K562 (cell line): ENCODE measurements around the gene PRDM1. TPM values are rescaled to one million over a fixed set of nuclear protein-coding genes. Genes with fewer than 3 reads are reported as not detected.
A peak's percentile ranks its signal among the peaks of the same experiment; 100 is the strongest.

Source experiments
- ATAC-seq: fragments of 200-7000 bp; cut with Tn5 transposase; 3 replicates; pipeline ENCODE4 v1.9.1; 2020; ENCODE audit warnings: moderate library complexity
- BruUV-seq: library from RNA; stranded (reverse); fragments of 400-500 nt; replicated peaks from 2 replicates; lab custom pipeline; 2021; lab: Mats Ljungman, UMichigan
- CTCF ChIA-PET: fragments of 300-600 bp; formaldehyde crosslinking; extraction: SDS; loops from one replicate; lab custom pipeline; 2021; ENCODE audit warnings: low intra/inter-chr PET ratio; lab: Yijun Ruan, JAX
- POLR2A ChIA-PET: fragments of 300-600, 350-650 bp; sonication (Branson Sonifier 250); formaldehyde crosslinking; extraction: SDS; loops from one replicate; lab custom pipeline; 2021; ENCODE audit warnings: antibody characterized with exemption, inconsistent platforms; lab: Yijun Ruan, JAX
- DNase-seq, 4 experiments: peaks; one replicate each; pipeline versions ENCODE4 v3.0.0 to v3.0.0-alpha.2; 2011 to 2018; ENCODE audit warnings: low spot score in 3 of 4, mixed read lengths in 3 of 4; ENCODE audit errors: extremely low read depth in 1 of 4
- FAIRE-seq: peaks from 2 replicates; lab custom pipeline; 2011; peaks lifted over from hg19 to GRCh38; lab: Jason Lieb, UNC
- H2AFZ ChIP-seq: 2 replicates; pipeline ENCODE4 v1.6.0; 2011; ENCODE audit warnings: low read depth, low read length, control low read depth, inconsistent platforms
- H3K27ac ChIP-seq: fragments of 200-600 bp; 3 replicates; pipeline ENCODE4 v1.8.0; 2011; ENCODE audit warnings: low read depth, mild to moderate bottlenecking, control low read depth, inconsistent platforms, low read length, moderate library complexity, mixed read lengths; ENCODE audit errors: extremely low read depth
- H3K27me3 ChIP-seq, 2 experiments: fragments of 300-600 bp in 1 of 2; 2 replicates in 1 of 2; 3 replicates in 1 of 2; pipeline versions ENCODE4 v1.6.0 to v1.8.0; 2011; ENCODE audit warnings: inconsistent platforms in 2 of 2, low read length in 2 of 2, mild to moderate bottlenecking in 1 of 2, mixed read lengths in 1 of 2, moderate library complexity in 1 of 2; ENCODE audit not compliant: control insufficient read depth in 2 of 2, insufficient read depth in 2 of 2
- H3K36me3 ChIP-seq: fragments of 300-600 bp; 3 replicates; pipeline ENCODE4 v1.8.0; 2011; ENCODE audit warnings: mild to moderate bottlenecking, low read length, inconsistent platforms; ENCODE audit not compliant: control insufficient read depth, insufficient read depth
- H3K4me1 ChIP-seq, 2 experiments: fragments of 200-600 bp in 1 of 2; replicated peaks in 1 of 2; 2 replicates in 1 of 2; 3 replicates in 1 of 2; pipeline versions ENCODE4 v1.5.1 to v1.8.0; 2011; ENCODE audit warnings: inconsistent platforms in 2 of 2, low read length in 2 of 2, mild to moderate bottlenecking in 1 of 2, mixed read lengths in 1 of 2, moderate library complexity in 1 of 2; ENCODE audit not compliant: control insufficient read depth in 2 of 2, insufficient read depth in 2 of 2
- H3K4me2 ChIP-seq: 2 replicates; pipeline ENCODE4 v1.6.1; 2011; ENCODE audit warnings: low read length, control low read depth, inconsistent platforms, mixed read lengths; ENCODE audit not compliant: insufficient read depth
- H3K4me3 ChIP-seq: fragments of 200-600 bp; sonication (generic), shearing (Covaris generic); 2 replicates; pipeline ENCODE4 v1.5.1; 2016; ENCODE audit warnings: control low read depth, inconsistent platforms
- H3K79me2 ChIP-seq: fragments of 200-600 bp; 3 replicates; pipeline ENCODE4 v1.8.0; 2011; ENCODE audit warnings: low read length, inconsistent platforms; ENCODE audit not compliant: control insufficient read depth, insufficient read depth
- H3K9ac ChIP-seq, 2 experiments: 2 replicates each; pipeline versions ENCODE4 v1.6.0 to v1.6.1; 2011; ENCODE audit warnings: low read depth in 2 of 2, low read length in 2 of 2, control low read depth in 1 of 2, inconsistent platforms in 1 of 2, mild to moderate bottlenecking in 1 of 2, mixed read lengths in 1 of 2; ENCODE audit not compliant: insufficient read depth in 1 of 2
- H3K9me1 ChIP-seq: one replicate; pipeline ENCODE4 v1.6.0; 2011; ENCODE audit warnings: inconsistent platforms, mild to moderate bottlenecking, low read length, moderate library complexity; ENCODE audit not compliant: control insufficient read depth, insufficient read depth
- H3K9me3 ChIP-seq: replicated peaks from 2 replicates; pipeline ENCODE4 v1.5.1; 2011; ENCODE audit warnings: low read depth, low read length, inconsistent platforms; ENCODE audit not compliant: control insufficient read depth, insufficient read depth
- H4K20me1 ChIP-seq: replicated peaks from 2 replicates; pipeline ENCODE4 v1.6.1; 2011; ENCODE audit warnings: low read length, inconsistent platforms, mixed read lengths; ENCODE audit not compliant: control insufficient read depth, insufficient read depth
- C11orf30 ChIP-seq: fragments of 450-650 bp; IDR thresholded peaks from 2 replicates; pipeline ENCODE4 v1.6.1; 2016; ENCODE audit warnings: low read depth, mild to moderate bottlenecking
- CTBP1 ChIP-seq: fragments of 450-650 bp; IDR thresholded peaks from 2 replicates; pipeline ENCODE4 v1.6.1; 2016; ENCODE audit warnings: borderline replicate concordance
- GATAD2B ChIP-seq: fragments of 450-650 bp; IDR thresholded peaks from 2 replicates; pipeline ENCODE4 v1.6.1; 2017; ENCODE audit warnings: mild to moderate bottlenecking, borderline replicate concordance
- JUND ChIP-seq, 2 experiments: IDR thresholded peaks; 2 replicates in 1 of 2; 3 replicates in 1 of 2; pipeline ENCODE4 v1.6.1; 2011; ENCODE audit warnings: borderline replicate concordance in 2 of 2, low read depth in 2 of 2, low read length in 2 of 2, improper control_type of control experiment in 1 of 2, missing biosample characterization in 1 of 2, missing genetic modification characterization in 1 of 2, missing genetic modification reagents in 1 of 2
- MAFF ChIP-seq: IDR thresholded peaks from 2 replicates; pipeline ENCODE4 v1.6.1; 2012; ENCODE audit warnings: low read length, improper control_type of control experiment
- MAFK ChIP-seq: IDR thresholded peaks from 2 replicates; pipeline ENCODE4 v1.6.1; 2011; ENCODE audit warnings: low read length, improper control_type of control experiment
- MTA3 ChIP-seq: fragments of 450-650 bp; formaldehyde crosslinking; IDR thresholded peaks from 2 replicates; pipeline ENCODE4 v1.6.1; 2017; ENCODE audit warnings: mild to moderate bottlenecking, borderline replicate concordance
- NFE2 ChIP-seq: IDR thresholded peaks from 2 replicates; pipeline ENCODE4 v1.6.1; 2014; ENCODE audit warnings: antibody characterized with exemption, low read depth
- NR4A1 ChIP-seq, 2 experiments: fragments of 250-450 bp in 1 of 2; fragments of 450-650 bp in 1 of 2; sonication (Bioruptor Pico) in 1 of 2; IDR thresholded peaks; 2 replicates each; pipeline versions ENCODE4 v1.4.0 to v1.6.1; 2016 to 2020; ENCODE audit warnings: mild to moderate bottlenecking in 2 of 2, missing compliant biosample characterization in 1 of 2, missing genetic modification characterization in 1 of 2, moderate library complexity in 1 of 2
- OTX1 ChIP-seq: fragments of 450-650 bp; formaldehyde crosslinking; IDR thresholded peaks from 2 replicates; pipeline ENCODE4 v1.4.0; 2022; ENCODE audit warnings: mild to moderate bottlenecking
- SMARCA4 ChIP-seq: fragments of 450-650 bp; IDR thresholded peaks from 2 replicates; pipeline ENCODE4 v1.6.1; 2016
- SMARCE1 ChIP-seq: fragments of 450-650 bp; IDR thresholded peaks from 2 replicates; pipeline ENCODE4 v1.7.1; 2016; ENCODE audit warnings: mild to moderate bottlenecking
- ZEB2 ChIP-seq: fragments of 450-650 bp; IDR thresholded peaks from 2 replicates; pipeline ENCODE4 v1.6.1; 2016
- ZNF316 ChIP-seq: fragments of 450-650 bp; IDR thresholded peaks from 2 replicates; pipeline ENCODE4 v1.6.1; 2016
- ZNF507 ChIP-seq: conservative IDR thresholded peaks from 2 replicates; pipeline ENCODE4 v1.6.1; 2017; ENCODE audit warnings: missing genetic modification characterization, missing compliant biosample characterization
- ZNF592 ChIP-seq: fragments of 450-650 bp; IDR thresholded peaks from 2 replicates; pipeline ENCODE4 v1.6.1; 2017; ENCODE audit warnings: antibody characterized with exemption, mild to moderate bottlenecking
- ZNF717 ChIP-seq: fragments of 250-450 bp; sonication (Bioruptor Pico); IDR thresholded peaks from 2 replicates; pipeline ENCODE4 v1.5.0; 2021
- WGBS: fragments of 100-300 bp; shearing (Covaris generic); methylation state at CpG from one replicate; pipeline ENCODE4 v1.1.6; 2016; ENCODE audit warnings: low coverage, mixed read lengths; ENCODE audit not compliant: insufficient coverage; ENCODE audit errors: missing lambda C conversion rate; 5-methylcytosine and 5-hydroxymethylcytosine counted together
- in situ Hi-C: fragments of 300-500 bp; cut with MboI; formaldehyde crosslinking; loops from 4 replicates; pipeline ENCODE4 v1.15.0; 2018; ENCODE audit warnings: inconsistent platforms, mixed read lengths
- intact Hi-C: fragments of 100-400 bp; cut with micrococcal nuclease; formaldehyde crosslinking; loops from 2 replicates; pipeline ENCODE4 v1.14.2; 2022
- polyA plus RNA-seq, 8 experiments: library from polyadenylated mRNA; depleted of rRNA in 4 of 8; stranded (reverse) in 5 of 8; unstranded in 3 of 8; fragments of >200 nt; fragmentation: Nextera tagmentation in 2 of 8; fragmentation: Illumina TruSeq in 1 of 8; extraction: Ambion mirVana in 2 of 8; extraction: Trizol in 1 of 8; gene quantifications; 2 replicates each; pipeline versions ENCODE4 v1.2.1 to v1.2.3, GENCODE V29; 2011 to 2014; ENCODE audit warnings: inconsistent platforms in 1 of 8, missing spikeins in 1 of 8
- total RNA-seq, 7 experiments: library from RNA; depleted of rRNA in 6 of 7; stranded (reverse); fragments of >200 nt in 6 of 7; fragmentation: Illumina TruSeq in 2 of 7; extraction: Trizol in 2 of 7; gene quantifications; 2 replicates each; pipeline versions ENCODE4 v1.2.1 to v1.2.3, GENCODE V29; 2011 to 2021; ENCODE audit warnings: low replicate concordance in 1 of 7
- TF ChIP-seq, protein P1 (sequence below), 2 experiments: fragments of 200-800 bp in 1 of 2; sonication (Bioruptor generic) in 1 of 2; sonication (generic) in 1 of 2; formaldehyde crosslinking in 1 of 2; IDR thresholded peaks in 1 of 2; conservative IDR thresholded peaks in 1 of 2; 2 replicates each; pipeline versions ENCODE4 v1.5.0 to v1.6.1; 2016 to 2020; ENCODE audit warnings: missing compliant biosample characterization in 1 of 2, missing genetic modification characterization in 1 of 2, missing genetic modification reagents in 1 of 2

PRDM1 gene
- total and polyA plus RNA-seq, 9 of the 15 experiments (the other 6 are each of a cell fraction or from before 2014, with no cell fraction given): 0.09 to 0.89 (median 0.27) TPM

DNA sequence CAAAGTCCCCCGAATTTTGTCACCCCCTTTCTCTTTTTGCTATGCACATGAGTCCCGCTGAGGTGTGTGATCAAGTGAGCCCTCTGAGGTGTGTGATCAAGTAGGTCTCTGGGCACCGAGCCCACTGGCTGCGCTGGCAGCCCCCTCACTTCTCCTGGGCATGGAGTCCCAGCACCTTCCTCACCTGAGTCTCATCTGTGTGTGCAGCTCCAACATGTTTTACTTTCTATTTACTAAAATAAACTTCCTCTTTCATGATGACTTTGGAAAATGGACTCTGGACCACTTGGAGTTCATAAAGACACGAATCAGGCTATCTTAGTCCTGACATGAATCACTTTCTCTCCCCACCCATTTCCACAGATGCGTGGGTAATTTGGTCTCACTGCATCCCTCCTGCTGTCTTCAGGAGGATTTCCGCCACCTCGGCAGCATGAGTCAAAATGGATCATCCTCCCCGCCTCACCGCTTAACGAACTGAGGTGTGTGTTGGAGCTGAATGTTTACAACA is 39.8 kb downstream of the PRDM1 start:
- H3K9me1 ChIP-seq: no peaks in the 10 kb centered on the region
- DNase-seq (peak in 2 of 4 experiments; percentile 35 to 52), ATAC-seq (peak; percentile 45), FAIRE-seq (no peak)
- H3K36me3 ChIP-seq: no peaks in the 10 kb centered on the region
- H3K79me2 ChIP-seq: no peaks in the 10 kb centered on the region
- intact Hi-C loops (no loop called here), in situ Hi-C loops (no loop called here)
- BruUV-seq: no TSS peak
- ChIA-PET CTCF (interaction anchor here (0.8 kb wide), 1 partner anchor 97 kb away, joined by 3 read pairs; no protein-coding TSS in a partner anchor), POLR2A (interaction anchor here (0.7 to 2.0 kb wide), 3 partner anchors 10 to 126 kb away, joined by 3 to 8 read pairs (median 3); no protein-coding TSS in a partner anchor)
- no peaks in the 10 kb centered on the region for H4K20me1 ChIP-seq
- peak overlapping the region; percentile 69 for H3K4me2 ChIP-seq
- WGBS: 27% methylated on average over 11 of the region's 11 CpGs
- no peak overlapping the region for H3K4me3 ChIP-seq
- peak overlapping the region; percentile 29; the same call in 2 of the 3 replicates for H3K27ac ChIP-seq
- H2AFZ ChIP-seq: peak overlapping the region; percentile 84
- H3K9ac ChIP-seq: peak overlapping the region; percentile 4 to 56; a peak in 2 of 4 replicates
- peaks cover 16 to 36% of the 10 kb centered on the region in 2 experiments for H3K4me1 ChIP-seq
- no peaks in the 10 kb centered on the region for H3K27me3 ChIP-seq
- no peaks in the 10 kb centered on the region for H3K9me3 ChIP-seq
- TF ChIP-seq MAFF: peak; percentile 79
- TF ChIP-seq CTBP1: peak; percentile 91; the same call in 1 of the 2 replicates
- TF ChIP-seq C11orf30: peak; percentile 88
- no peak for TF ChIP-seq OTX1 (CRISPR knock-in tag)
- TF ChIP-seq SMARCA4: 0 out of 2 replicates have a peak, but pooled peaks have one; percentile 32
- TF ChIP-seq GATAD2B: peak; percentile 17; the same call in 1 of the 2 replicates
- TF ChIP-seq MTA3: 0 out of 2 replicates have a peak, but pooled peaks have one; percentile 29
- TF ChIP-seq SMARCE1: peak; percentile 49; the same call in 1 of the 2 replicates
- peak; percentile 51; the same call in 1 of the 2 replicates for TF ChIP-seq JUND (IDR thresholded peaks at IDR 0.05; ENCODE audit: borderline replicate concordance, low read depth, low read length)
- TF ChIP-seq JUND (tag; IDR thresholded peaks at IDR 0.05; ENCODE audit: borderline replicate concordance, low read depth, low read length): peak; percentile 45; the same call in 2 of the 3 replicates
- TF ChIP-seq, protein P1, sequence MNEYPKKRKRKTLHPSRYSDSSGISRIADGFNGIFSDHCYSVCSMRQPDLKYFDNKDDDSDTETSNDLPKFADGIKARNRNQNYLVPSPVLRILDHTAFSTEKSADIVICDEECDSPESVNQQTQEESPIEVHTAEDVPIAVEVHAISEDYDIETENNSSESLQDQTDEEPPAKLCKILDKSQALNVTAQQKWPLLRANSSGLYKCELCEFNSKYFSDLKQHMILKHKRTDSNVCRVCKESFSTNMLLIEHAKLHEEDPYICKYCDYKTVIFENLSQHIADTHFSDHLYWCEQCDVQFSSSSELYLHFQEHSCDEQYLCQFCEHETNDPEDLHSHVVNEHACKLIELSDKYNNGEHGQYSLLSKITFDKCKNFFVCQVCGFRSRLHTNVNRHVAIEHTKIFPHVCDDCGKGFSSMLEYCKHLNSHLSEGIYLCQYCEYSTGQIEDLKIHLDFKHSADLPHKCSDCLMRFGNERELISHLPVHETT (CRISPR knock-in tag; conservative IDR thresholded peaks at IDR 0.05 in 1 of 2, IDR thresholded peaks at IDR 0.05 in 1 of 2): peak in 1 of 2 experiments; percentile 52; a peak in 1 of 4 replicates
- TF ChIP-seq ZNF507 (tag): no peak
- no peak for TF ChIP-seq ZNF717 (CRISPR knock-in tag)
- peak; percentile 55; the same call in 1 of the 2 replicates for TF ChIP-seq ZNF592
- TF ChIP-seq ZNF316: peak; percentile 50; the same call in 1 of the 2 replicates
- TF ChIP-seq NR4A1 (CRISPR knock-in tag; IDR thresholded peaks at IDR 0.05): no peak
- 0 out of 2 replicates have a peak, but pooled peaks have one; percentile 35 for TF ChIP-seq NR4A1 (tag; IDR thresholded peaks at IDR 0.05)
- peak; percentile 72 for TF ChIP-seq MAFK
- TF ChIP-seq ZEB2: peak; percentile 70
- TF ChIP-seq NFE2: peak; percentile 89
